MCF 10A (cell line): ENCODE results near the gene NAA16. TPM values are rescaled to one million over a fixed set of nuclear protein-coding genes. Genes with fewer than 3 reads are reported as not detected.

Experiments
- BruUV-seq: library from RNA; stranded (reverse); fragments of 400-500 nt; replicated peaks from 2 replicates; lab custom pipeline; 2021; lab: Mats Ljungman, UMichigan
- CTCF ChIA-PET: fragments of 300-600 bp; sonication (Branson Sonifier 250); formaldehyde crosslinking; extraction: SDS; loops from one replicate; lab custom pipeline; 2021; ENCODE audit warnings: antibody characterized with exemption, inconsistent platforms; lab: Yijun Ruan, JAX
- POLR2A ChIA-PET: fragments of 300-600, 350-650 bp; sonication (Branson Sonifier 250); formaldehyde crosslinking; extraction: SDS; loops from one replicate; lab custom pipeline; 2020; ENCODE audit warnings: antibody characterized with exemption, inconsistent platforms; lab: Yijun Ruan, JAX
- DNase-seq: peaks from one replicate; pipeline ENCODE4 v3.0.0-alpha.2; 2018; ENCODE audit not compliant: unreplicated experiment
- H3K27ac Mint-ChIP-seq: one replicate; pipeline ENCODE4 v1.8.0; 2022; ENCODE audit warnings: mild to moderate bottlenecking, low read depth, mixed read lengths; ENCODE audit not compliant: unreplicated experiment
- H3K27me3 Mint-ChIP-seq: one replicate; pipeline ENCODE4 v1.8.0; 2022; ENCODE audit warnings: mixed read lengths; ENCODE audit not compliant: insufficient read depth, unreplicated experiment
- H3K36me3 Mint-ChIP-seq: one replicate; pipeline ENCODE4 v1.8.0; 2022; ENCODE audit warnings: mild to moderate bottlenecking, moderate library complexity, mixed read lengths; ENCODE audit not compliant: insufficient read depth, unreplicated experiment
- H3K4me1 Mint-ChIP-seq: one replicate; pipeline ENCODE4 v1.8.0; 2022; ENCODE audit warnings: mixed read lengths; ENCODE audit not compliant: insufficient read depth, unreplicated experiment
- H3K4me3 Mint-ChIP-seq: one replicate; pipeline ENCODE4 v1.8.0; 2022; ENCODE audit warnings: mild to moderate bottlenecking, moderate library complexity, mixed read lengths; ENCODE audit not compliant: unreplicated experiment
- H3K9me3 Mint-ChIP-seq: one replicate; pipeline ENCODE4 v1.8.0; 2022; ENCODE audit warnings: mixed read lengths; ENCODE audit not compliant: unreplicated experiment
- intact Hi-C: fragments of 100-400 bp; cut with micrococcal nuclease; formaldehyde crosslinking; loops from 2 replicates; pipeline ENCODE4 v1.14.1; 2022
- total RNA-seq: library from RNA; stranded (reverse); gene quantifications from 2 replicates; pipeline ENCODE4 v1.2.3, GENCODE V29; 2022
- TF ChIP-seq, protein P1 (sequence below): fragments of 200-600 bp; IDR thresholded peaks from one replicate; pipeline ENCODE4 v1.8.0; 2022; ENCODE audit warnings: antibody characterized with exemption, mild to moderate bottlenecking; ENCODE audit not compliant: unreplicated experiment

The NAA16 gene
- total RNA-seq, 1 experiment from 2014 or later: 13.8 TPM

DNA sequence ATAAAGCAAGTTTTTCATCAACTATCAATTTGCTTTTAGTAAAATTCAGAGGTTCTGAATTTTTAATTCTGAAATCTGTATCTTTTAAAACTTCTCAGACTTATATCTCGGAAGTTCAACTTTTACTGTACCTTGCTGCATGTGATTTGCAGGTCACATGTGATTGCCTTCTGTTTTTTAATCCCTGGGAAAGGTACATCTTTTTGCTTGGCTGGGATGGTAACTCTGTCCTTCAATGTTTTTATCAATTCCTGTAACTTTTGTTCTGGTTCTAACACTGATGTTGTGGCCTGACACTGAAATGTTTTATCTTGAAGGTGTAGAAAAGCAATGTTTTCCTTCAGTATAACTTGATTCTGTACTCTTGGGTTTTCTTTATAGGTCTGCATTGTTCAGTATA is 16.2 kb upstream of the NAA16 start:
- H3K36me3 Mint-ChIP-seq: no peaks in the 10 kb centered on the region
- TF ChIP-seq, protein P1, sequence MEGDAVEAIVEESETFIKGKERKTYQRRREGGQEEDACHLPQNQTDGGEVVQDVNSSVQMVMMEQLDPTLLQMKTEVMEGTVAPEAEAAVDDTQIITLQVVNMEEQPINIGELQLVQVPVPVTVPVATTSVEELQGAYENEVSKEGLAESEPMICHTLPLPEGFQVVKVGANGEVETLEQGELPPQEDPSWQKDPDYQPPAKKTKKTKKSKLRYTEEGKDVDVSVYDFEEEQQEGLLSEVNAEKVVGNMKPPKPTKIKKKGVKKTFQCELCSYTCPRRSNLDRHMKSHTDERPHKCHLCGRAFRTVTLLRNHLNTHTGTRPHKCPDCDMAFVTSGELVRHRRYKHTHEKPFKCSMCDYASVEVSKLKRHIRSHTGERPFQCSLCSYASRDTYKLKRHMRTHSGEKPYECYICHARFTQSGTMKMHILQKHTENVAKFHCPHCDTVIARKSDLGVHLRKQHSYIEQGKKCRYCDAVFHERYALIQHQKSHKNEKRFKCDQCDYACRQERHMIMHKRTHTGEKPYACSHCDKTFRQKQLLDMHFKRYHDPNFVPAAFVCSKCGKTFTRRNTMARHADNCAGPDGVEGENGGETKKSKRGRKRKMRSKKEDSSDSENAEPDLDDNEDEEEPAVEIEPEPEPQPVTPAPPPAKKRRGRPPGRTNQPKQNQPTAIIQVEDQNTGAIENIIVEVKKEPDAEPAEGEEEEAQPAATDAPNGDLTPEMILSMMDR: no peak
- H3K9me3 Mint-ChIP-seq: no peaks in the 10 kb centered on the region
- ChIA-PET POLR2A (no interaction called here), CTCF (no interaction called here)
- intact Hi-C loops: no loop called here
- H3K4me1 Mint-ChIP-seq: no peaks in the 10 kb centered on the region
- H3K4me3 Mint-ChIP-seq: no peak overlapping the region
- DNase-seq: no peak
- H3K27me3 Mint-ChIP-seq: no peaks in the 10 kb centered on the region
- H3K27ac Mint-ChIP-seq: no peak overlapping the region
- BruUV-seq: no TSS peak

- Mint-ChIP-seq H3K9me3 (no peaks in the 10 kb centered on the region), H3K27ac (no peak overlapping the region), H3K27me3 (no peaks in the 10 kb centered on the region), H3K4me3 (no peak overlapping the region), H3K4me1 (no peaks in the 10 kb centered on the region), H3K36me3 (no peaks in the 10 kb centered on the region)
- no peak for DNase-seq
- POLR2A ChIA-PET: interaction anchor here (0.7 to 0.8 kb wide), 2 partner anchors 7 to 80 kb away, joined by 3 to 5 read pairs; no protein-coding TSS in a partner anchor
- BruUV-seq: no TSS peak
- CTCF ChIA-PET: interaction anchor here (0.7 kb wide), 1 partner anchor 78 kb away, joined by 3 read pairs; no protein-coding TSS in a partner anchor
- TF ChIP-seq, protein P1: no peak
- intact Hi-C loops: no loop called here
These were observed 15.1 kb upstream of the NAA16 start for GRCh38 chr13:41295973-41296372.

DNA sequence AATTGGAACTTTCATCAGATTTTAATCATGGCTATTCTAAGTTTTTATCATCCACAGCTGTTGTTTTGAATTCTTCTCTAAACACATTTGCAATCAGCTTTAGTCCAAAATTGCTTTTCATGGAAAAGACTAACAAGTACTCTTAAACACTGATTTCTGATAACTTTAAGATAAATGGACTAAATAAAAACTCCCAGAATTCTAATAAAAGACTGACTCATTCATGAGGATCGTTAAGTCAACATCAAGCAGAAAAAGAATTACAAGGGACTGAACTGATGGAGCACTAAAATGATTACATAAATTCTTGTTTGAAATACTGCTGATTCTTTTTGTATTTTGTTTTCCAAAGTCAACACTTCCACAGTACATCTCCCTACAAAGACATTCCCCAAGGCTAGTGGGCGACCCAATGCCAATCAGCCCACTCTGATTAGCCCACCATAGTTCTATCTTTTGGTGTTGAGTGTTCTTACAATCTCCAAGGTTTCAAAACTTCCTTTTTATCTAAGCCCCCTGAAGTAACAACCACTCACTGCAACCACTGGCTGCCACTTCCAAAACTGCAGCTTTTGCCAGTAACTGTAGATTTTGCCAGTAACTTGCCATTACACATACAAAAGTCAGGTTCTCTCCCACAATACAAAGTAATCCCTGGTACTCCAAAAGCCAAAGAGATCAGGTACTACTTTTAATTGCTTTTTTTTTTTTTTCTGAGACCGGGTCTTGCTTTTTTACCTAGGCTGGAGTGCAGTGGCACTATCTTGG is 14.0 kb upstream of the NAA16 start:
- intact Hi-C loops: no loop called here
- no peak overlapping the region for H3K27ac Mint-ChIP-seq
- BruUV-seq: no TSS peak

More for the DNA sequence above, 14.0 kb upstream of the NAA16 start:
- Mint-ChIP-seq H3K4me1 (no peaks in the 10 kb centered on the region), H3K4me3 (no peak overlapping the region), H3K9me3 (no peaks in the 10 kb centered on the region), H3K27me3 (no peaks in the 10 kb centered on the region), H3K36me3 (no peaks in the 10 kb centered on the region)
- DNase-seq: no peak
- TF ChIP-seq, protein P1: no peak
- ChIA-PET CTCF (interaction anchor here (0.6 kb wide), 1 partner anchor 161 kb away, joined by 4 read pairs; no protein-coding TSS in a partner anchor), POLR2A (interaction anchor here (0.6 kb wide), 1 partner anchor 11 kb away, joined by 3 read pairs; no protein-coding TSS in a partner anchor)
